Panc1 (cell line): ENCODE data around the gene APBB1.

Source experiments
- CTCF ChIP-seq: fragments of 450-650 bp; IDR thresholded peaks from 2 replicates; pipeline ENCODE4 v1.5.1; 2017; ENCODE audit warnings: mild to moderate bottlenecking
- POLR2AphosphoS5 ChIP-seq: IDR thresholded peaks from 2 replicates; pipeline ENCODE4 v1.6.1; 2012; ENCODE audit warnings: mild to moderate bottlenecking, low read depth, low read length, moderate library complexity
- SIN3A ChIP-seq: IDR thresholded peaks from 2 replicates; pipeline ENCODE4 v1.6.1; 2012; ENCODE audit warnings: low read depth, mild to moderate bottlenecking, low read length, moderate library complexity, borderline replicate concordance; ENCODE audit not compliant: insufficient read depth
- TCF7L2 ChIP-seq: IDR thresholded peaks from 2 replicates; pipeline ENCODE4 v1.6.1; 2011; ENCODE audit warnings: mild to moderate bottlenecking, low read depth, low read length, inconsistent platforms
- TF ChIP-seq, protein P1 (sequence below), 2 experiments: IDR thresholded peaks; 2 replicates each; pipeline ENCODE4 v1.6.1; 2011 to 2012; ENCODE audit warnings: low read depth in 2 of 2, control low read depth in 1 of 2, low read length in 1 of 2, mild to moderate bottlenecking in 1 of 2, moderate library complexity in 1 of 2; ENCODE audit not compliant: insufficient read depth in 1 of 2

DNA sequence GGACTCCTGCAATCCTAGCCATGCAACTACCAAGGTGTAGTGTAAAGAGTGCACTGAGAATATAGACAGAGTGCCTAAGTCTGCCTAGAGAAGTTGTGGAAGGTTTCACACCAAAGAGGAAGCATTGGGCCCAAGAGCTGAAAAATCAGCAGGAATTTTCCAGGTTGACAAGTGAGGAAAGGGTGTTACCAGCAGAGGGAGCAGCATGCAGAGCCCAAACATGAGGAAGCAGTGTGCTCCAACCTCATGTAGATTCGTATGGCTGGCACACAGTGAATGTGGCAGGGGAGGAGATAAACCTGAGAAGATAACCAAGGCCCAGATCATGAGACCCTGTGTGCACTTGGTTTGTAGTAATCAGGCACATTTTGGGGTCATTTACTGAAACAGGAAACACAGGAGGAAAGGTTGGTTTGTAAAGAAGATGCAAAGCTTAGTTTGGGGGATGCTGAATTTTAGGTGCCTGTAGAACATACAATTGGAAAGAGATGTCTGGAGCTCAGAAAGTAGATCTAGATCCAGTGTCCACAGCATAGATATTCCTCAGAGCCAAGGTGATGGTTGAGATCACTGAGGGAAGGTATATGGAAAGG is 20.2 kb upstream of the APBB1 start:
- TF ChIP-seq SIN3A, result no peak
- peak; percentile 85 for TF ChIP-seq CTCF
- no peak for TF ChIP-seq POLR2AphosphoS5
- TF ChIP-seq, protein P1, sequence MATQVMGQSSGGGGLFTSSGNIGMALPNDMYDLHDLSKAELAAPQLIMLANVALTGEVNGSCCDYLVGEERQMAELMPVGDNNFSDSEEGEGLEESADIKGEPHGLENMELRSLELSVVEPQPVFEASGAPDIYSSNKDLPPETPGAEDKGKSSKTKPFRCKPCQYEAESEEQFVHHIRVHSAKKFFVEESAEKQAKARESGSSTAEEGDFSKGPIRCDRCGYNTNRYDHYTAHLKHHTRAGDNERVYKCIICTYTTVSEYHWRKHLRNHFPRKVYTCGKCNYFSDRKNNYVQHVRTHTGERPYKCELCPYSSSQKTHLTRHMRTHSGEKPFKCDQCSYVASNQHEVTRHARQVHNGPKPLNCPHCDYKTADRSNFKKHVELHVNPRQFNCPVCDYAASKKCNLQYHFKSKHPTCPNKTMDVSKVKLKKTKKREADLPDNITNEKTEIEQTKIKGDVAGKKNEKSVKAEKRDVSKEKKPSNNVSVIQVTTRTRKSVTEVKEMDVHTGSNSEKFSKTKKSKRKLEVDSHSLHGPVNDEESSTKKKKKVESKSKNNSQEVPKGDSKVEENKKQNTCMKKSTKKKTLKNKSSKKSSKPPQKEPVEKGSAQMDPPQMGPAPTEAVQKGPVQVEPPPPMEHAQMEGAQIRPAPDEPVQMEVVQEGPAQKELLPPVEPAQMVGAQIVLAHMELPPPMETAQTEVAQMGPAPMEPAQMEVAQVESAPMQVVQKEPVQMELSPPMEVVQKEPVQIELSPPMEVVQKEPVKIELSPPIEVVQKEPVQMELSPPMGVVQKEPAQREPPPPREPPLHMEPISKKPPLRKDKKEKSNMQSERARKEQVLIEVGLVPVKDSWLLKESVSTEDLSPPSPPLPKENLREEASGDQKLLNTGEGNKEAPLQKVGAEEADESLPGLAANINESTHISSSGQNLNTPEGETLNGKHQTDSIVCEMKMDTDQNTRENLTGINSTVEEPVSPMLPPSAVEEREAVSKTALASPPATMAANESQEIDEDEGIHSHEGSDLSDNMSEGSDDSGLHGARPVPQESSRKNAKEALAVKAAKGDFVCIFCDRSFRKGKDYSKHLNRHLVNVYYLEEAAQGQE (IDR thresholded peaks at IDR 0.05; ENCODE audit: insufficient read depth in 1 of 2, low read depth in 2 of 2, low read length in 1 of 2), result no peak
- no peak for TF ChIP-seq TCF7L2
